Stimulated activated CD8-positive, alpha-beta memory T cell treated with anti-CD3 and anti-CD28 coated beads, Interleukin-4, amount 100 ng/mL, for 24 hours (primary cell): ENCODE measurements around the gene TMEM263.
"Not testable (repeated sequence)": the region's sequence is repeated elsewhere in the genome, so short reads cannot be mapped to it uniquely, and the experiment has no call there.

Experiments used
- DNase-seq: peaks from one replicate; pipeline ENCODE4 v3.0.0-alpha.2; 2020; ENCODE audit warnings: low read depth

The TMEM263 gene

GRCh38 chr12:106955377-106956047 lies at the start of gene TMEM263:
Gene TMEM263, plus strand, starts transcription at chr12:106955907. Its CDS starts 11,210 bp downstream, at chr12:106967117.
- peak; percentile 89 for DNase-seq

- no peak for DNase-seq
Observed at GRCh38 chr12:106906715-106907114, 49.0 kb upstream of the TMEM263 start.

- DNase-seq: no peak
Observed at GRCh38 chr12:106907411-106907810, 48.3 kb upstream of the TMEM263 start.

DNA sequence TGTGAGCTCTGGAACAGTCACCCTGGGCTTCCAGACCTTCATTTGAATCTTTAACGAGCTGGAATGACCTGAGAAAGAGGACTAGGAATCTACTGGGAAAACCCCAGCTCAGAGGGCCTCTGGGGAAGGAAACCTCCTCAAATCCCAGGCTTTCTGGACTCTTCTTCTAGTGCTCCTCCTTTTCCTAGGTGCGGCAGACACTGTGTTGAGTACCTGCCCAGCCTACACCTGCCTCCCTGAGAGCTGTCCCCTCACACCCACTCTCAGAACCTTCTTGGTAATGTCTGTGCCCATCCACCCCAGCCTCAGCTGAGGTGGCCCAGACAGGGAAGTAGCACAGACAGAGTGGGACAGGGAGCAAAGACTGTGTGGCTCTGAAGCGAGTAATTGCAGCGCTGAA lies 47.9 kb upstream of the TMEM263 start:
- no peak for DNase-seq

- DNase-seq: no peak
Observed at GRCh38 chr12:106908561-106908960, 47.1 kb upstream of the TMEM263 start.

DNA sequence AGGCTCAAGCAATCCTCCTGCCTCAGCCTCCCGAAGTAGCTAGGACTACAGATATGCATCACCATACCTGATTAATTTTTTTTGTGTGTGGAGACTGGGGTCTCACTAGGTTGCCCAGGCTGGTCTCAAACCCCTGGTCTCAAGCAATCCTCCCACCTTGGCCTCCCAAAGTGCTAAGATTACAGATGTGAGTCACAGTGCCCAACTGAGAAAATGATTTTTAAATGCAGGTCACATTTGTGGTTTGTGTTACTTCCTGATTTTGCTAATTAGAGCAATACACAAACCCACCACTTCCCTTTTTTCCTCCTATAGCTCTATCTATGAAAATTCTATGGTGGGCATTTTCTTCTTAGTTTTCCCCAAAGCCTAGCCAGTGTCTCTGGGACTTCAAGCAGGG lies 45.5 kb upstream of the TMEM263 start:
- DNase-seq: no peak

DNA sequence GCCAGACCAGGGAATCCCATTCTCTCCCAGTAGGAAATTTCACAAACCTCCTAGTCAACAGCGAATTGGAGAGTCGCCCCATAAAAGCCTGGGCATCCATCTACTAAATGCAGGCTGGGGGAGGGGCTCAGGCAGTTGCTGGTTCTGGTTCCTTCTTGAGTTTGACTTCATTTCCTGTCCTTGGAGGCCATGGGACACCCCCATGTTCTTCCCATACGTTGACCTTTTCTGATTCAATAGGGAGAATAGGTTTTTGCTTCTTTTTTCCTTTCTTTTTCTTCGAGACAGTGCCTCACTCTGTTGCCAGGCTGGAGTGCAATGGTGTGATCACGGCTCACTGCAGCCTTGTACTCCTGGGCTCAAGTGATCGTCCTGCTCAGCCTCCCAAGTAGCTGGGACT lies 44.1 kb upstream of the TMEM263 start:
- DNase-seq: no peak

DNA sequence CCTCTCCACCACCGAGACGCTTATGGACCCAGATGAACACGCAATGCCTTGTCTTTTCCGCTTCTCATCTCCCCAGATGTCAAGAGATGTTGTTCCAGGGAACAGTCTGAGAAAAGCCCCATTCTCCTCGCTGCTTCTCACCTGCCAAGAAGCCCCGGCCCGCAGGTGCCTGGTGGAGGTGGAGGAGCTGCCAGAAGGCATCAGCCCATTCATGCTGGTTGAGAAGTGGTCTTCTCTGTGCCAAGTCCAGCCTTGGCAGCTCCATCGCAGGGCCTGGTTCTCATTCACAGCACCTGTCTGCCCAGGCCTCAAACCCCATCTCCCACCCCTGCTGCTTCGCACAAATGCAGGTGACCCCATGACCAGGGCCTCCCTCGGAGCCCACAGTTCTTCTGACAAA lies 42.3 kb upstream of the TMEM263 start:
- no peak for DNase-seq

GRCh38 chr12:106914796-106915634 lies 40.7 kb upstream of the TMEM263 start:
- DNase-seq: no peak

DNA sequence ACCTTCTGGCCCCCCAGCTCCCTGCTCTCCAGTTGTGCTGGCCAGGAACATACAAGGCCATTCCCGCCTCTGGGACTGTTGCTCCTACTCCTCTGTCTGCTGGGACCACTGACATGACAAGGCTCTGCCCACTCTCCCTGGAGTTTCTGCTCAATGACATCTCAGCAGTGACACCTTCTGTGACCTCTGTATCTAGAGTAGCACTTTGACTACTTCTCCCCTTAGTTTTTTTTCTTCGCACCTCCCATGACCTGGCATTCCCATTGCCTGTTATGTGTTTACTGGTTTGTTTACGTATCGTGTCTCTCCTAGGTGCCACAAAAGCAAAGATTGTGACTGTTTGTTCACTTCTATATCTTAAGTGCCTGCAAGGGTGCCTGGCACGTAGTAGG lies 40.1 kb upstream of the TMEM263 start:
- DNase-seq: no peak

DNA sequence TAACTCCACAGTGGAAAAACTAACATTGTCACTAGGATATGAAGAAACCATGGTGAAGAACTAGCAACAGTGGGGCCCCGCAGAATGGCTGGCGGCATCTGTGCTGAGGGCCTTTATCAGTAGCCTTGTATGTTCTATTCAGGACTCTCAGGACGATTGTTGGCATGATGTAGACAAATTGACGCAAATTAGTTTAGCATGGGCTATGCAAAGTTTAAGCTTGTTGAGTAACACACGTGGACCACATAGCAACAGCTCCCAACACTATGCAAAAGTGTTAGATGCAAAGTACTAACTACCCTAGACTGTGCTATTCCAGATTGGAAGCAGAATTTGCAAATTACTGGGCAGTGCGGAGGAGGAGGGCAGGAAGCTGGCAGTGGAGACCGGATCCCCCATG lies 38.2 kb upstream of the TMEM263 start:
- no peak for DNase-seq

DNA sequence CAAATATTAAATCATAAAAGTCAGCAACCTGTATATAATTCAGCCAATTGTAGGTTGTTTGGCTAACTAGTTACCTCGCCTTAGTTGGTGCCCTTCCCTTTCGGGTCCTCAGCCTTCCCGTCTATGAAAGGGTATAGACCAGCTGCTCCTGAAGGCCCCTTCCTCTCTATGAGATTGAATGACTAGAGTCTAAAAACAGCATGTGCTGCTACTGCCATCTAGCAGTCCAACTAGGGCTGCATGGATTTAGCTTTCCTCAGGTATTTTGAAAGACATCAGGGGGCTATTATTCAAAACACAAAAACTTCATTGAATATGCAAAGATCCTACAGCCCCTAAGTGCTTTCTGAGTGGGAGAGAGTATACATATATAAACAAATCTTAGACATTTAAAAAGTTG lies 37.0 kb upstream of the TMEM263 start:
- DNase-seq: no peak

- DNase-seq: no peak
Observed at GRCh38 chr12:106919910-106920544, 35.7 kb upstream of the TMEM263 start.

GRCh38 chr12:106921976-106922375 lies 33.7 kb upstream of the TMEM263 start:
- DNase-seq: not testable (repeated sequence)

GRCh38 chr12:106923594-106923993 lies 32.1 kb upstream of the TMEM263 start:
- not testable (repeated sequence) for DNase-seq

DNA sequence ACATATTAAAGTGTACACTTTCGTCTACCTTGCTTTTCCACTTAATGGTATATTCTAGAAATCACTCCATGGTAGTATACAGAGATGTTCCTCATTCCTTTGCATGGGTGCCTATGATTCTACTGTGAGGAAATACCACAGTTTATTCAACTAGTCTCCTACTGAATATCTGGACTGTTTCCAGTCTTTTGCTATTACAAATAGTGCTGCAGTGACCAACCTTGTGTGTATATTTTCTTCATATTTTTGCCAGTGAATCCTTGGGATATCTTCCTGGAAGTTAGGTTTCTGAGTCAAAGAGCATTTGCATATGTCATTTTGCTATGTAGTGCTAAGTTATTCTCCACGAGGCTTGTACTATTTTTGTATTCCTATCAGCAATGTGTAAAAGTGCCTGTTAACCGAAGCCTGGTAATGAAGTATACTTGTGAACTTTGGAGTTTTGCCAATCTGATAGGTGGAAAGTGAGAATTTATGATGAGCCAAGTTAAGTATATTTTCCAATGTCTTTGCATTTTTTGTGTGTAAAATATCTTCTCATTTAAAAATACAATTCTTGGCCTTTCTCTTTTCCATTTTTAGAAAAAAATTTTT lies 31.3 kb upstream of the TMEM263 start:
- no peak for DNase-seq

- DNase-seq: no peak
Observed at GRCh38 chr12:106926657-106927056, 29.1 kb upstream of the TMEM263 start.

- no peak for DNase-seq
Observed at GRCh38 chr12:106934277-106934676, 21.4 kb upstream of the TMEM263 start.

DNA sequence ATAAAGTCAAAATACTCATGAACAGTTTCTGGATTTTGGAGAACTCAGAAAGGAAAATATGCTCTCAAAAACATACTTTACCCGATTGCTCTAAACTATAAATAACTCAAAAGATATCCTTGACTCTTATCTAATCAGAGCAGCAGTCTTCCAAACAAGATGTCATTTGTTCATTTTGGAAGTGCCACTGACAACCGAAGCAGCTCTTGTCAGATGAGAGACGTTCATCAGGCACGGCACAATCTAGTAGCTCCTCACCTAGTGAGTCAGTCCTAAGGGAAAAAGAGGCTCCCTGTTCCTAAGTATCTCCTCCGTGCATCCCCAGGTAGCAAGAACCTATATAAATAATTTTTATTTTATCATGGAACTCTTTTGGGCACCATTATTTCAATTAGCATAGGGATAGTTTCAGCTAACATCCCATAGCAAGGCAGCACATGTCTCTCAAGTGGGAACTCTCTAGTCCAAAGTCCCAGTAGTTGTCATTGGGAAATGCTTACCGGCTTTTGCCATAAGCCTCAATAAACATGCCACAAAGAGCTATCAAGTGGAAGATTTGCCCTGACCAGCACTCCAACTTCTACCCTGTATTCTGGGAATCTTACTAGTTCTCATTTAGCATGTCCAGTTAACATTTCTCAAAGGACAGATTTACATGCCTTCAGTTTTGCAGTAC lies 14.1 kb upstream of the TMEM263 start:
- no peak for DNase-seq

- DNase-seq: no peak
Observed at GRCh38 chr12:106942775-106943174, 12.9 kb upstream of the TMEM263 start.

- DNase-seq: no peak
Observed at GRCh38 chr12:106945261-106945851, 10.4 kb upstream of the TMEM263 start.

DNA sequence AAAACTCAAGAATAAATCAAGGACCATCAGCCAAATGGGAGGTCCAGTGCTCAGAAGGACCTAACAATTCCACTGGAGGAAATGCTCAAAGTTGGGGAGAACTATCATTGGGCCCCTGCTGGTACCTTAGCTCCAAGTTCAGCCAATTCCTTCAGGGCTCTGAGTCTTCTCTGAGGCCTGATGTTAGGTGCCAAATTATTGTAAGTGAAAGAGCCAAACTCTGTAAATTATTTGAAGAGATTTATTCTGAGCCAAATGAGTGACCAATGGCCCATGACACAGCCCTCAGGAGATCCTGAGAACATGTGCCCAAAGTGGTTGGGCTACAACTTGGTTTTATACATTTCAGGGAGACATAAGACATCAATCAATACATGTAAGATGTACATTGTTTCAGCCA lies 8.2 kb upstream of the TMEM263 start:
- DNase-seq: no peak
